ENCODE data around the gene CIPC.

CIPC gene

DNA sequence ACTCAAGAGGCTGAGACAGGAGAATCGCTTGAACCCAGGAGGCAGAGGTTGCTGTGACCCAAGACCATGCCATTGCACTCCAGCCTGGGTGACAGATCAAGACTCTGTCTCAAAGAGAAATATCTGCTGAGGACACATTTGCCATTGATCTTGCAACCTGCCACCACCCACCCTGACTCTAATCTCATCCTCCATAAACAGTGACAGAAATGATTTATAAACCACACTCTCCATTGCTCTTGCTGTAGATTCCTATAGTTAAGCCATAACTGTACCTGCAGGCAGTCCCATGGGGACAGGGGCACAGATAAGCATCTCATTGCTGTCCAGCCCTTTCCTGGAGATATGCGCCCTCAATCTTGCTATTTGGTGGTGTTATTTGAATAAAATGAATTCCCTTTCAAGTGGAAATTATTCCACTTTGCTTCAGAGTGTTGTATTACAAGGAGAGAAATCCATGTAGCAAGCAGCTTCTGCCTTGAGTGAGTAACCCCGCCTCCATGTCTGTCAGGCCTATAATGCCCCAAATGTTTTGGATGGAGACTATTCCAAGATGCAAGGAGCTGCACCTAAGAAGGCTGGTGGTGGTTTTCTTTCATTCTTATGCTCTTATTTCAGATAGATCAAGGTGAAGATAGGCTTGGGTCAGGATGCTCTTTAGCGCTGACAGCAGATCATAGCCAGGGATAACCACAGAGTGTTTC is 46.5 kb downstream of the CIPC start:
- H3K27me3 ChIP-seq (ENCODE audit: control insufficient read depth in 1 of 2, insufficient read depth in 2 of 2, low read length in 2 of 2) = peaks cover 41 to 57% of the 10 kb centered on the region in 2 donors
- no peaks in the 10 kb centered on the region for H3K36me3 ChIP-seq (ENCODE audit: insufficient read depth, low read length)
- H3K27ac ChIP-seq (ENCODE audit: low read depth, low read length) = no peak overlapping the region
- peaks cover 6% of the 10 kb centered on the region for H3K4me1 ChIP-seq (ENCODE audit: insufficient read depth, low read length)
- H3K9me3 ChIP-seq (ENCODE audit: low read length) = no peaks in the 10 kb centered on the region
- no peak overlapping the region for H3K9ac ChIP-seq (ENCODE audit: low read length)
- no peak overlapping the region for H3K4me3 ChIP-seq (ENCODE audit: low read depth in 1 of 2, low read length in 2 of 2)

DNA sequence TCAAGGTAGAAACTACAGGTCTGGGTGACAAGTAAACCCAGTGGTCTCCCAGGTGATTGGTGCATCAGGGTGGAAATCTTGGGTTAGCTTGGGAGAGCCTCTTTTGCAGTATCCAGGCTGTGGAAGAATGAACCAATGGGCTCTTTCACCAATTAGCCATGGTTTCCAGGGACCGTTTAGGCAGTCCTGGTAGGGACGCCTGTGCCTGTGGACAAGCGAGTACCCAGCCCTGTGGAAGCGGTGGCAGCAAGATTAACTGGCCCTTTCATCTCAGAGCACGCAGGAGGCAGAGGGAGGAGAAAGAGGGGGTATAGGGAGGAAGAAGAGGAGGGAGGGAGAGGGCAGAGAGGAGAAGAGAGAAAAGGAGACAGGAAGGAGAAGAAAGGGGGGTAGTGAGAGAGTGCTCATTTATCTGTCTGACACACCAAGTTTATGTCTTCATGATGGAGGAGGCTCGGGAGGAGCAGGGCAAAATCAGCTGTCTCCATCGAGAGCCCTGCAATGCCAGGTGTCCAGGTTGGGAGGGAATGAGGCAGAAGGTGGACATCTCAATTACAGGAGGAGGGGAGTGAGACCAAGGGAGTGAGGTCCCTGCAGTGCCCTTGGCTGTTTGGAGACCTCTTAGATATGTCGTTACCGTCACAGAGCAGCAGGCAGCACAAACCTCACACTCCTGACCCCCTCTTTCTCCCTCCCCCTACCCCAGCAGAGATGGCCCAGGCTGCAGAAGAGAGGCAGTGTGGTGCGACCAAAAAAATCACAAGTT is 48.1 kb downstream of the CIPC start:
- no peaks in the 10 kb centered on the region for H3K4me1 ChIP-seq (ENCODE audit: insufficient read depth, low read length)
- no peak overlapping the region for H3K4me3 ChIP-seq (ENCODE audit: low read depth in 1 of 2, low read length in 2 of 2)
- H3K36me3 ChIP-seq (ENCODE audit: insufficient read depth, low read length) = no peaks in the 10 kb centered on the region
- H3K9me3 ChIP-seq (ENCODE audit: low read length) = no peaks in the 10 kb centered on the region
- H3K27ac ChIP-seq (ENCODE audit: low read depth, low read length) = no peak overlapping the region
- peaks cover 34 to 41% of the 10 kb centered on the region in 2 donors for H3K27me3 ChIP-seq (ENCODE audit: control insufficient read depth in 1 of 2, insufficient read depth in 2 of 2, low read length in 2 of 2)
- H3K9ac ChIP-seq (ENCODE audit: low read length) = no peak overlapping the region

DNA sequence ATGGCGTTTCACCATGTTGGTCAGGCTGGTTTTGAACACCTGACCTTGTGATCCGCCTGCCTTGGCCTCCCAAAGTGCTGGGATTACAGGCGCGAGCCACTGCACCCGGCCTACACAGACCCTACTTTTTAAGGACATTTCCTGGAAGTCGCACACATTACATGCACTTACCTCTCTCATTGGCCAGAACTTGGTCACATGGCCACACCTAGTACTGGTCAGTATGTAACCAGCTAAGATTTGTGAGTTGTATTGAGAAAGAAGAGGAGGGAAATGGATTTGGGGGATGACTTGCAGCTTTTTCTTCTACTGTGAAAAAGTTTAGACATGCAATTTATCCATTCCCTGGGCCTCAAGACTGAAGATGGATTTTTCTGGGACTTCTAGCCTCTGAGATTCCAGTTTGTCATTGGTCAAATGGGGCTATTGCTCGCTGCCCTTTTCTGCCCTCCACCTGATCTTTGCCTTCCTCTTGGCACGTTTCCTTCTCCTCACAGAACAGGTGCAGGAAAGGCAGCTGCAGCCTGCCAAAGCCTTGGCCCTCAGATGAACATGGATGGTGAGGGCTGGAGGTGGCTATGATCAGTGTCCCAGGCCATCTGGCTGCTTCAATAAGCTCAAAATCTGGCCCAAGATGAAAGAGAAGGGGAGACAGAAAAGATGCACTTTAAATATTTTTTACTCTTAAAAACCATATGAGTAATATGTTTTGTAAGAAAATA is 50.6 kb downstream of the CIPC start:
- Histone ChIP-seq H3K36me3 (ENCODE audit: insufficient read depth, low read length) (no peaks in the 10 kb centered on the region), H3K27me3 (ENCODE audit: control insufficient read depth in 1 of 2, insufficient read depth in 2 of 2, low read length in 2 of 2) (peaks cover 20 to 23% of the 10 kb centered on the region in 2 donors), H3K4me3 (ENCODE audit: low read depth in 1 of 2, low read length in 2 of 2) (no peak overlapping the region), H3K9ac (ENCODE audit: low read length) (no peak overlapping the region), H3K27ac (ENCODE audit: low read depth, low read length) (no peak overlapping the region), H3K4me1 (ENCODE audit: insufficient read depth, low read length) (no peaks in the 10 kb centered on the region), H3K9me3 (ENCODE audit: low read length) (no peaks in the 10 kb centered on the region)

DNA sequence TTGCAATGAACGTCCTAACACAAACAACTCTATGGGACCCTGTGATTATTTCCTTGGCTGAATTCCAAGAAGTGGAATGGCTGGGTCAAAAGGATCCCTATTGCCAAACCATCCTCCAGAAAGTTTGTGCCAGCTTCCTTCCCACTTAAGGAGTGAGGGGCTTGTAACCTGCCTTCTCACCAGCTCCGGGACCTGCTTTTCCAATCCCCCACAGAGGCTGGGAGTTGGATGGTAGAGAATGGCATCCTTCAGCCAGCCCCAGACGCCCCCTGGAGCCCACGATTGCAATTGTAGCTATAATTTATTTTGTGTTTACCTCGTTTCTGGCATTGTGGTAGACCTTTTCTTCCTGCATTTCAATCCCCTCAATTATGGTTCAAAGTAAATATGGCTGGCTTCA is 53.2 kb downstream of the CIPC start:
- Histone ChIP-seq H3K27me3 (ENCODE audit: control insufficient read depth in 1 of 2, insufficient read depth in 2 of 2, low read length in 2 of 2) (peaks cover 3 to 12% of the 10 kb centered on the region in 2 donors), H3K36me3 (ENCODE audit: insufficient read depth, low read length) (no peaks in the 10 kb centered on the region), H3K4me1 (ENCODE audit: insufficient read depth, low read length) (no peaks in the 10 kb centered on the region)

DNA sequence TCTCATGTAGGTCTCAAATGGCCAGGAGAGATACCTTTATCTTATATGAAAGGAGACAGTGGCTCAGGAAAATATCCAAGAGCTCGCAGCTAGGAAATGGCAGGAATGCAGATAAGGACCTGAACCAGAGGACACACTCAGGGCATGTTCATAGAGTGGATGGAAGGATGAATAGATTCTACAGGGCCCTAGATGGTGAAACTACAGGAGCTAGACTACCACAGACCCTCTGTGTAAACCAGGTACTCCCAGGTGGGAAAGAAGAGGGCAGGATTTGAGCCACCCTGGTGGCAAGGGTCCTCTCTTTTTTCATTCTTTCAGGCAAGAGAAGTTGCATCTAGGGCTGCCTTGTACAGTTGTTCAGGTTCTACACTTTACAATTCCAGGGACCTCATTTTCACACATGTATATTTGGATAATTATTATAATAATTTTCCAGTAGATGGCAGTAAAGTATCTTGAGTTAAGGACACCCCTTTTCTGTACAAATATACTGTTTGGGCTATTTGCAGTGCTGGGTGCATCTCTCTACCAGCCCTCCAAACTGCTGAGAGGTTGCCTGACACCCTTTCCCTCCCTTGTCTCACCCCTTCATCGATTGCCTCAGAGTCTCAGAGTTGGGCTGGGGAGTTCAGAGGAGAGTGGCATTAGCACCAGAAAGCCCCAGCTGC is 54.0 kb downstream of the CIPC start:
- Histone ChIP-seq H3K9ac (ENCODE audit: low read length) (no peak overlapping the region), H3K4me1 (ENCODE audit: insufficient read depth, low read length) (no peaks in the 10 kb centered on the region), H3K27ac (ENCODE audit: low read depth, low read length) (no peak overlapping the region), H3K36me3 (ENCODE audit: insufficient read depth, low read length) (no peaks in the 10 kb centered on the region), H3K4me3 (ENCODE audit: low read depth in 1 of 2, low read length in 2 of 2) (no peak overlapping the region), H3K9me3 (ENCODE audit: low read length) (no peaks in the 10 kb centered on the region), H3K27me3 (ENCODE audit: control insufficient read depth in 1 of 2, insufficient read depth in 2 of 2, low read length in 2 of 2) (peaks cover 0 to 8% of the 10 kb centered on the region in 2 donors)

More for the DNA sequence above, 53.2 kb downstream of the CIPC start:
- H3K27ac ChIP-seq (ENCODE audit: low read depth, low read length) = no peak overlapping the region
- H3K9me3 ChIP-seq (ENCODE audit: low read length) = no peaks in the 10 kb centered on the region
- H3K9ac ChIP-seq (ENCODE audit: low read length) = no peak overlapping the region
- H3K4me3 ChIP-seq (ENCODE audit: low read depth in 1 of 2, low read length in 2 of 2) = no peak overlapping the region

DNA sequence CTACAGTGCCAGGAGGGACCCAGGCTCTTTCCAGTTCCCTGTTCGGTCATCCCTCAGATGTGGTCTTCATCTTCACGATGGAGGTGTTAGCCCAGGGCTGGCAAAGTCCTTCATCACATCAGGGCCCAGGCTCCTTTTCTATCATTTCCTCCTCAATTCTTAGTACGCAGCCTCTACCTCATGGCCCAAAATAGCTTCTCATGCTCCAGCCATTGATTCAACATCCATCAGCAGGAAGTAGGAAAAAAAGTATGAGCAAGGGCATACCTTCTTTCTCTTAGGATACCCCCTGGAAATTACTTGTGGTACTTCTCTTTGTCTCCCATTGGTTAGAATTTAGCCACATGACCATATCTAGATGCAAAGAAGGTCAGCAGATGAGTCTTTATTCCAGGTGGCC is 55.7 kb downstream of the CIPC start:
- Histone ChIP-seq H3K27ac (ENCODE audit: low read depth, low read length) (no peak overlapping the region), H3K36me3 (ENCODE audit: insufficient read depth, low read length) (no peaks in the 10 kb centered on the region), H3K9ac (ENCODE audit: low read length) (no peak overlapping the region), H3K4me3 (ENCODE audit: low read depth in 1 of 2, low read length in 2 of 2) (no peak overlapping the region), H3K4me1 (ENCODE audit: insufficient read depth, low read length) (peaks cover 10% of the 10 kb centered on the region), H3K9me3 (ENCODE audit: low read length) (no peaks in the 10 kb centered on the region), H3K27me3 (ENCODE audit: control insufficient read depth in 1 of 2, insufficient read depth in 2 of 2, low read length in 2 of 2) (peaks cover 0 to 3% of the 10 kb centered on the region in 2 donors)

DNA sequence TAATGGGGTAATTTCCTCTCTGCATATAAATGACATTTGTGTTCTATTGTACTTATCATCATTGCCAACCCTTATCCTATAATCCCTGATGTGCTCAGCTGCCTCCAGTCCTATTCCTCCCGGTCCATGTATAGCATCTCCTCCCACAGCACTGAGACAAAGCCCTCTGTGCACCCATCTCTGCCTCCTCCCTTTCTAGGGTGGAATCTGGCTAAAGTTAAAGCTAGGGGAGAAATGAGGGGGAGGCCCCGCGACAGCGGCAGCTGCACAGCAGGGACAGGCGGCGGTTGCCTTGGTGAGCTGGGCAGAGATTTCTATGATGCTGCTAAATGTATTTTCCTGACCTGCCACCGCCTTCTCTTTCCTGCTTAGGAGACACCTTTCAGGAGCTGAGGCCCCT is 56.4 kb downstream of the CIPC start:
- H3K4me1 ChIP-seq (ENCODE audit: insufficient read depth, low read length) = peaks cover 14% of the 10 kb centered on the region
- no peak overlapping the region for H3K4me3 ChIP-seq (ENCODE audit: low read depth in 1 of 2, low read length in 2 of 2)
- no peaks in the 10 kb centered on the region for H3K9me3 ChIP-seq (ENCODE audit: low read length)
- no peak overlapping the region for H3K9ac ChIP-seq (ENCODE audit: low read length)
- peaks cover 0 to 3% of the 10 kb centered on the region in 2 donors for H3K27me3 ChIP-seq (ENCODE audit: control insufficient read depth in 1 of 2, insufficient read depth in 2 of 2, low read length in 2 of 2)
- no peak overlapping the region for H3K27ac ChIP-seq (ENCODE audit: low read depth, low read length)
- no peaks in the 10 kb centered on the region for H3K36me3 ChIP-seq (ENCODE audit: insufficient read depth, low read length)

DNA sequence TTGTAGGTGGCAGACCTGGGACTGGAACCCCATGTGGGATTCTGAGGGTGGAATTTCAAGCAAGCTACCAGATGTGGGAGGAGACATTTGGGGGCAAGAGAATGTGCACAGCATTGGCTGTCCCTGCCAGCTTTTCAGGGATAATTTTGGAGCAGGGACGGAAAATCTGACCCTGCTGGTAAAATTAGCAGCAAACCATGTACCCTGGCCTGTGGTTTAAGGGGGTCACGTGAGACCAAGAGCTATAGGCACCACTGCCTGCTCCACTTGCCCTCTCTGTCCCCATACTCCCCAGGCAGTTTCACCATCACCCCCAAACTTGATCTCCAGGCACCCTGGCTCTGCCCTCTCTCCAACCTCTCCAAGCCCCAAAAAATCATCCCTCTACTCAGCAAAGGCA is 57.0 kb downstream of the CIPC start:
- H3K4me3 ChIP-seq (ENCODE audit: low read depth in 1 of 2, low read length in 2 of 2) = no peak overlapping the region
- H3K27me3 ChIP-seq (ENCODE audit: control insufficient read depth in 1 of 2, insufficient read depth in 2 of 2, low read length in 2 of 2) = peaks cover 0 to 3% of the 10 kb centered on the region in 2 donors
- H3K9me3 ChIP-seq (ENCODE audit: low read length) = no peaks in the 10 kb centered on the region
- no peak overlapping the region for H3K9ac ChIP-seq (ENCODE audit: low read length)
- no peak overlapping the region for H3K27ac ChIP-seq (ENCODE audit: low read depth, low read length)
- H3K4me1 ChIP-seq (ENCODE audit: insufficient read depth, low read length) = peaks cover 14% of the 10 kb centered on the region
- no peaks in the 10 kb centered on the region for H3K36me3 ChIP-seq (ENCODE audit: insufficient read depth, low read length)

DNA sequence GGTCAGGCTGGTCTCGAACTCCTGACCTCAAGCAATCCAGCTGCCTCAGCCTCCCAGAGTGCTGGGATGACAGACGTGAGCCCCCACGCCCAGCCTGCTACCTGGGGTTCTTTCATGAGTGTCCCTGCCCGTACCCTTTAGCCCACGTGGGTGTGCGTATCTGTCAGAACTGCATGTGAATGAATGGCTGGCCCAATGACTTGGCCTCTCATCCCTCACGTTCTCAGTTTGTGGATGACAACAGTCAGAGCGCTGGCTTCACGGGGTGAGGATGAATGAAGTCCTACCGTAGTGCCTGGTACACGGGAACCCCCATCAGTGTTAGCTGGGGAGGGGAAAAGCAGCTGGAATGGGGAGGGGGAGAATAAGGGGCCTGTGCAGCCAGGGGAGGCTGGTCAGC is 59.7 kb downstream of the CIPC start:
- no peak overlapping the region for H3K9ac ChIP-seq (ENCODE audit: low read length)
- no peaks in the 10 kb centered on the region for H3K9me3 ChIP-seq (ENCODE audit: low read length)
- H3K27ac ChIP-seq (ENCODE audit: low read depth, low read length) = no peak overlapping the region

DNA sequence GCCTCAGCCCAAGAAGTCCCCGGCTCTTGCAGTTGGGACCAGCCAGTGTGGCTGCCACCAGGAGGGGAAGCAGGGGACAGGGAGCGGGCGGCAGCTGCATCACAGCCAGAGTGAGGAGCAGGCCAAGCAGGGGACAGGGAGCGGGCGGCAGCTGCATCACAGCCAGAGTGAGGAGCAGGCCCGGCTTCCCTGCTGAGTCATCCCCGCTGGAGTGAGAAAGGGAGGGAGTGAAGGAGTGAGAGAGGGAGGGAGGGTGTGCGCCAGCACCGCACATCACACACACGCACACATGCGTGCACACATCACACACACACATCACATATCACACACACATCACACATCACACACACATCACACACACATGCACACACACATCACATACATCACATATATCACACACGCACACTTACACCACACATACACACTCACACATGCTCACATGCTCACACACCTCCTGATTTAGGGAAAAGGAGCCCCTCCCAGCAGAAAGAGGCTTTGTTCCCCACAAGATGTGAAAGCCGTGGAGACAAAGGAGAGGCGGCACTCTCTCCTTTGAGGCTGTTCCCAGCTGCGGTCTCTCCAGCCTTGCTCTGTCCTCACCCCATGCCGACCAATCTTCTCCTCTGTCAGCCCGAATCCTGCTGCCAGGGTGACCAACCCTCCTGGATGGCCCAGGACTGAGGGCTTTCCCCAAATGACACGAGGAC is 60.3 kb downstream of the CIPC start:
- H3K9ac ChIP-seq (ENCODE audit: low read length) = no peak overlapping the region
- no peak overlapping the region for H3K27ac ChIP-seq (ENCODE audit: low read depth, low read length)
- H3K4me1 ChIP-seq (ENCODE audit: insufficient read depth, low read length) = peaks cover 14% of the 10 kb centered on the region
- peak overlapping the region in 1 of 2 donors; percentile 30 for H3K4me3 ChIP-seq (ENCODE audit: low read depth in 1 of 2, low read length in 2 of 2)
- H3K36me3 ChIP-seq (ENCODE audit: insufficient read depth, low read length) = no peaks in the 10 kb centered on the region
- no peaks in the 10 kb centered on the region for H3K9me3 ChIP-seq (ENCODE audit: low read length)
- H3K27me3 ChIP-seq (ENCODE audit: control insufficient read depth in 1 of 2, insufficient read depth in 2 of 2, low read length in 2 of 2) = no peaks in the 10 kb centered on the region

More for the DNA sequence above, 59.7 kb downstream of the CIPC start:
- Histone ChIP-seq H3K27me3 (ENCODE audit: control insufficient read depth in 1 of 2, insufficient read depth in 2 of 2, low read length in 2 of 2) (peaks cover 0 to 3% of the 10 kb centered on the region in 2 donors), H3K36me3 (ENCODE audit: insufficient read depth, low read length) (no peaks in the 10 kb centered on the region), H3K4me1 (ENCODE audit: insufficient read depth, low read length) (peaks cover 14% of the 10 kb centered on the region), H3K4me3 (ENCODE audit: low read depth in 1 of 2, low read length in 2 of 2) (no peak overlapping the region)

All from muscle layer of colon (tissue), 2 donors.